Hematopoietic multipotent progenitor cell treated with erythropoietin and hydrocortisone succinate and interleukin-3 and kit ligand, for 4 days (in vitro differentiated cells): ENCODE results near the gene GIT2.
"Not testable (repeated sequence)": the region's sequence is repeated elsewhere in the genome, so short reads cannot be mapped to it uniquely, and the experiment has no call there.

Source experiments
- DNase-seq: peaks from one replicate; pipeline ENCODE4 v3.0.0-alpha.2; 2015

Gene GIT2

GRCh38 chr12:110005319-110005973 lies 9.3 kb upstream of the GIT2 start:
- no peak for DNase-seq

- no peak for DNase-seq
These were observed 8.4 kb upstream of the GIT2 start for GRCh38 chr12:110004598-110004997.

GRCh38 chr12:110002676-110003515 lies 6.7 kb upstream of the GIT2 start:
- DNase-seq: no peak

GRCh38 chr12:110001596-110001995 lies 5.4 kb upstream of the GIT2 start:
- DNase-seq: no peak

GRCh38 chr12:109999983-110000505 lies 3.9 kb upstream of the GIT2 start:
- DNase-seq: peak; percentile 44

GRCh38 chr12:109999649-109999971 lies 3.4 kb upstream of the GIT2 start:
- DNase-seq: no peak

GRCh38 chr12:109998904-109999648 lies 2.9 kb upstream of the GIT2 start, which contains the start of gene ANKRD13A:
TSS of gene ANKRD13A (plus strand) at chr12:109999430. CDS start at chr12:109999689, 259 bp downstream.
- peak; percentile 97 for DNase-seq

GRCh38 chr12:109998241-109998903 lies 2.2 kb upstream of the GIT2 start:
- DNase-seq: no peak

DNA sequence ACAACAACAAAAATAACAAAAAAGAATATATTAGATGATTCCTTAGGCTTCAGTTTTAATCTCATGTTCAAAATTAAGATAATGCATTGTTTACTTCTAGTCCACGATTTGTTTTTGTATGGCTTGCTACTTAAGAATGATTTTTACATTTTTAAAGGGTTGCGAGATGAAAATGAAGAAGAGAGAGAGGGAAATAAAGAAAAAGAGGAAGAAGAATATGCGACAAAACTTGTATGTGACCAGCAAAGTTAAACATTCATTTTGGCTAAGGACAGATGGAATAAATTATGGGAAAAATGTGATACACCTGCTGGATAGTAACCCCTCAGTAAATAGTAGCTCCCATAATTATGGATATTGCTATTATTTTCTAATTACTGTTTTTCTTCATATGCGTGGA lies 1.2 kb upstream of the GIT2 start:
- DNase-seq: peak; percentile 22

DNA sequence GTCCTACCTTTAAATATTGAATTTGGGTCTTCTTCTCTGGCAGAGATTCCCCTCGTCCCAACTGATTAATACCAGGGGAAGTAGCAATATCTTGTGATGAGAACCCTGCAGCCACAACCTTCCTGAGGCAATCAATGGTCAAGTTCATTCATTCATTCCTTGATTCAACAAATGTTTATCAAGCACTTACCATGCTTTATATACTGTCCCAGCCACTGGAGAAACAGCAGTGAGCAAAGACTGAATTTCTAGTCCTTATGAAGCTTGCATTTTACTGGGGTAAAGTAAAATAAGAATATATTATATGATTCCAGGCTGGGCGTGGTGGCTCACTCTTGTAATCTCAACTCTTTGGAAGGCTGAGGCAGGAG lies 300 bp upstream of the GIT2 start:
- DNase-seq: no peak

- DNase-seq: no peak
These were observed 845 bp downstream of the GIT2 start for GRCh38 chr12:109995361-109995685.

- DNase-seq: peak; percentile 52
These were observed 1.6 kb downstream of the GIT2 start for GRCh38 chr12:109994401-109995175.

- DNase-seq: no peak
These were observed 3.1 kb downstream of the GIT2 start for GRCh38 chr12:109993091-109993490.

GRCh38 chr12:109991586-109991985 lies 4.6 kb downstream of the GIT2 start:
- DNase-seq: no peak

DNA sequence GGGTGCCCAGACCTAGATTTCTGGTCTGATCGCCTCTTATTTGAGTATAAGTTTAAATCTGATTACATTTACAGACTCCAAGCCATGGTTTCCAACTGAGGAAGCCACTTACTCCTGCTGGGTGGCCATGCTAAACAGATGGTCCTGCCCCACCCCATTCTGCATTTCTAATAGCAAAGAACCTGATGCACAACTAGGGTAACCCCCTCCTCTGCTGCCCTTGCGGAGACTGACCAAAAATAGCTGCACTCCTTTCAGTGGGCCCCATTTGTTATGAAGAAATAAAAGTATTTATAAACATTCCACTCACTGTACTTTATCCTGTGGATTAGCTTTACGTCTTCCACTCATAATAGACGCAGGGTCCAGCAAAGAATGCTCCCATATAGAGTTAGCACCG lies 6.8 kb downstream of the GIT2 start:
- DNase-seq: no peak

- DNase-seq: no peak
These were observed 7.3 kb downstream of the GIT2 start for GRCh38 chr12:109988903-109989302.

DNA sequence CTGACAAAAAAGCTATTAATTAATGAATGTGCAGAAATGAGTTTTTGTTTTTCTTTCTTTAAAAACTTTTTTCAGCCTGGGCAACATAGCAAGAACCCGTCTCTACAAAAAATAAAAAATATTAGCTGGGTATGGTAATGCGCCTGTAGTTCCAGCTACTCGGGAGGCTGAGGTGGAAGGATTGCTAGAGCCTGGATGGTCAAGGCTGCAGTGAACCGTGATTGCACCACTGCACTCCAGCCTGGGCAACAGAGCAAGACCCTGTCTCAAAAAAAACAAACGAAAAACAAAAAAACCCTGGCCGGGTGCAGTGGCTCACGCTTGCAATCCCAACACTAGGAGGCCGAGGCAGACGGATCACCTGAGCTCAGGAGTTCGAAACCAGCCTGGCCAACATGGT lies 7.9 kb downstream of the GIT2 start:
- no peak for DNase-seq

DNA sequence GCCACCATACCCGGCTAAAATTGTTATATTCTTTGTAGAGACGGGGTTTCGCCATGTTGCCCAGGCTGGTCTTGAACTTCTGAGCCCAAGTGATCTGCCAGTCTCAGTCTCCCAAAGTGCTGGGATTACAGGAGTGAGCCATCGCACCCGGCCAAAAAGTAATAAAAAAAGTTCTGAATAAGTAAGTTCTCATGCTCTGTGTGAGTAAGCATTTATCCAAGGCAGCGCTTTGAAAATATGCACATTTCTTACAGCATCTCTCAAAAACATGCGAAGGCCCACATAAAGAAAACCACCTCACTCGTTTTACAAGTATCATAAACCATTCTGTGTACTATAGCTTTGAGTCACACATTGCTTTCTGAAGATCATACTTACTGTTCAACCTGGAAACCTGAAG lies 8.6 kb downstream of the GIT2 start:
- DNase-seq: no peak

- DNase-seq: not testable (repeated sequence)
These were observed 9.9 kb downstream of the GIT2 start for GRCh38 chr12:109986236-109986635.

DNA sequence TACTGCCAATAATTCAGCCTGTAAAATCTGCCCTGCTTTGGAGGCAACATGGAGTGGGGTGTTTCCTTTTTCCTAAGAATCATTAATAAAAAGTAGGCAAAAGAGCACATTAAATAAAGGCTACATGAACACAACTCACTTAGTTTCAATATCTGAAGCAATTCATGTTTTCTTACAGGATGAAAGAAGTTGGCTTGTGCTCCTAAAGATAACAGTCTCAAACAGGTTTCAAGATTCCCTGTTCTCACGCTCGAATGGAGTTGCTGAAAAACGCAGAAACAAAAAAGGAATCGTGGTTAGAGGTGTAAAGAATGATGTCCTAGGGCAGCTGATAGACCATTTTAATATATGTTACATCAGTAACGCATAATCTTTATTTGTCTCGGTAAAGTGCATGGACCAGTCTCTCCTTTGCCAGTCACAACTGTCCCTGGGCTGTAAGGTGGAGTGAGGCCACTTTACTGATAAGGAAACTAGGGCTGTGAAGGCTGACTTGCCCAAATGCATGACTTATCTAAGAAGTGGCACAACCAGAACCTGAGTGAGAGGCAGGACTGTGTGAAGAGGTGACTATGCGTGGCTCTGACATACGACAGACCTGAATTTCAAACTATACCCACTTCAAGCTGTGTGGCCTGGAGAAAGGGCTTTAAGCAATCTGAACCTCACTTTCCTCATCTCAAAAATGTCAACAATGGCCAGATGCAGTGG lies 12.6 kb downstream of the GIT2 start:
- DNase-seq: peak; percentile 49

DNA sequence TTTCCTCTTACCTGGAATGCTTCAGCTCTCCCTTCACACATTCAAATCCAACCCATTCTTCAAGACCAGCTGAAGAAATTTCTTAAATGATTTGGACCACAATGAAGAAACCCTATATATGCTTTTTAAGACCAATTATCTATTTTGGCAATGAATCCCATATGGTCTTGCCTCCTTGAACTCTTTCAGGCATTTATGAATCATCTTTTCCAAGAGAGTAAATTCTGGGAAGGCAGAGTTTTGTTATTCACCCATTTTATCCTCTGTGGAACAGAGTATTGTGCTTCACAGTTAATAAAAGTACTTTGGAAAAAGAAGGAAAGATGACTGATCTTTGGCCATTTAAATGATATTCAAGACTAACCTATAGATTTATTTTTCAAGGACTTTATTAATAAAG lies 14.0 kb downstream of the GIT2 start:
- DNase-seq: no peak

GRCh38 chr12:109981311-109981710 lies 14.9 kb downstream of the GIT2 start:
- DNase-seq: no peak
